HepG2 (cell line): ENCODE results near the gene SEMA3F. TPM values are rescaled to one million over a fixed set of nuclear protein-coding genes. Genes with fewer than 3 reads are reported as not detected.
A peak's percentile ranks its signal among the peaks of the same experiment; 100 is the strongest.

Experiments
- FOXK2 ChIP-seq: fragments of 450-650 bp; IDR thresholded peaks from 2 replicates; pipeline ENCODE4 v1.6.1; 2016
- GZF1 ChIP-seq: sonication (generic); formaldehyde crosslinking; IDR thresholded peaks from 2 replicates; pipeline ENCODE4 v1.5.1; 2020; ENCODE audit warnings: mild to moderate bottlenecking, missing genetic modification reagents
- KDM5B ChIP-seq: sonication (generic); formaldehyde crosslinking; IDR thresholded peaks from 2 replicates; pipeline ENCODE4 v1.4.0; 2020; ENCODE audit warnings: missing genetic modification reagents, mild to moderate bottlenecking, borderline replicate concordance
- KMT2A ChIP-seq: sonication (generic); formaldehyde crosslinking; IDR thresholded peaks from 2 replicates; pipeline ENCODE4 v1.4.0; 2020; ENCODE audit warnings: missing genetic modification reagents
- MLLT10 ChIP-seq: sonication (generic); formaldehyde crosslinking; IDR thresholded peaks from 2 replicates; pipeline ENCODE4 v1.4.0; 2020; ENCODE audit warnings: missing genetic modification reagents
- NR3C1 ChIP-seq: sonication (generic); formaldehyde crosslinking; IDR thresholded peaks from 2 replicates; pipeline ENCODE4 v1.4.0; 2020; ENCODE audit warnings: missing genetic modification reagents
- RBFOX2 ChIP-seq: fragments of 200-400 bp; formaldehyde crosslinking; IDR thresholded peaks from 2 replicates; pipeline ENCODE4 v1.6.1; 2017; ENCODE audit warnings: low read depth, mild to moderate bottlenecking, low read length
- SP4 ChIP-seq: sonication (generic); formaldehyde crosslinking; IDR thresholded peaks from 2 replicates; pipeline ENCODE4 v1.8.1; 2023; ENCODE audit warnings: mild to moderate bottlenecking, missing genetic modification reagents
- ZFP37 ChIP-seq: sonication (generic); formaldehyde crosslinking; IDR thresholded peaks from 2 replicates; pipeline ENCODE4 v1.4.0; 2020; ENCODE audit warnings: missing genetic modification reagents, borderline replicate concordance
- ZFP62 ChIP-seq: sonication (generic); formaldehyde crosslinking; IDR thresholded peaks from 2 replicates; pipeline ENCODE4 v1.4.0; 2020; ENCODE audit warnings: missing genetic modification reagents
- ZNF24 ChIP-seq: fragments of 450-650 bp; IDR thresholded peaks from 2 replicates; pipeline ENCODE4 v1.6.1; 2017; ENCODE audit warnings: antibody characterized with exemption, mild to moderate bottlenecking
- ZNF263 ChIP-seq: sonication (generic); formaldehyde crosslinking; IDR thresholded peaks from 2 replicates; pipeline ENCODE4 v1.4.0; 2020; ENCODE audit warnings: missing genetic modification reagents
- ZNF30 ChIP-seq: sonication (generic); formaldehyde crosslinking; IDR thresholded peaks from 2 replicates; pipeline ENCODE4 v1.5.0; 2020; ENCODE audit warnings: mild to moderate bottlenecking, missing genetic modification reagents
- ZNF331 ChIP-seq: sonication (generic); formaldehyde crosslinking; IDR thresholded peaks from 2 replicates; pipeline ENCODE4 v1.4.0; 2020; ENCODE audit warnings: missing genetic modification reagents
- ZNF335 ChIP-seq: sonication (generic); formaldehyde crosslinking; IDR thresholded peaks from 2 replicates; pipeline ENCODE4 v1.4.0; 2020; ENCODE audit warnings: missing genetic modification reagents
- ZNF343 ChIP-seq: sonication (generic); formaldehyde crosslinking; IDR thresholded peaks from 2 replicates; pipeline ENCODE4 v1.4.0; 2020; ENCODE audit warnings: mild to moderate bottlenecking, missing genetic modification reagents
- ZNF605 ChIP-seq: sonication (generic); formaldehyde crosslinking; IDR thresholded peaks from 2 replicates; pipeline ENCODE4 v1.8.0; 2022; ENCODE audit warnings: mild to moderate bottlenecking, missing genetic modification reagents
- ZNF614 ChIP-seq: IDR thresholded peaks from 2 replicates; pipeline ENCODE4 v1.6.1; 2018; ENCODE audit warnings: missing biosample characterization, missing genetic modification reagents, inconsistent platforms, borderline replicate concordance
- ZNF816 ChIP-seq: sonication (generic); formaldehyde crosslinking; IDR thresholded peaks from 2 replicates; pipeline ENCODE4 v1.8.0; 2022; ENCODE audit warnings: missing genetic modification reagents, mild to moderate bottlenecking, borderline replicate concordance
- polyA plus RNA-seq, 8 experiments: library from polyadenylated mRNA; depleted of rRNA in 3 of 8; stranded (reverse) in 7 of 8; unstranded in 1 of 8; fragments of >200 nt; fragmentation: Illumina TruSeq in 4 of 8; extraction: Trizol in 4 of 8; gene quantifications; 2 replicates each; pipeline versions ENCODE4 v1.2.1 to v1.2.3, GENCODE V29; 2011 to 2016; ENCODE audit warnings: low read depth in 4 of 8, missing spikeins in 1 of 8, mixed read lengths in 1 of 8; ENCODE audit not compliant: insufficient read depth in 1 of 8
- total RNA-seq, 5 experiments: library from RNA; depleted of rRNA; stranded (reverse); fragments of >200 nt; fragmentation: Illumina TruSeq; extraction: Trizol; gene quantifications; 2 replicates each; pipeline ENCODE4 v1.2.3, GENCODE V29; 2016; ENCODE audit warnings: low read depth in 1 of 5
- TF ChIP-seq, protein P1 (sequence below): IDR thresholded peaks from 2 replicates; pipeline ENCODE4 v1.6.1; 2016; ENCODE audit warnings: mild to moderate bottlenecking, missing biosample characterization, missing genetic modification reagents
- TF ChIP-seq, protein P2 (sequence below): sonication (generic); formaldehyde crosslinking; IDR thresholded peaks from 2 replicates; pipeline ENCODE4; 2020; ENCODE audit warnings: missing genetic modification reagents, mild to moderate bottlenecking, borderline replicate concordance
- TF ChIP-seq, protein P3 (sequence below): sonication (generic); formaldehyde crosslinking; IDR thresholded peaks from 2 replicates; pipeline ENCODE4 v1.4.0; 2020; ENCODE audit warnings: missing genetic modification reagents, borderline replicate concordance
- TF ChIP-seq, protein P4 (sequence below): sonication (generic); formaldehyde crosslinking; IDR thresholded peaks from 2 replicates; pipeline ENCODE4 v1.5.1; 2020; ENCODE audit warnings: missing genetic modification reagents, mild to moderate bottlenecking, borderline replicate concordance

SEMA3F gene
- total and polyA plus RNA-seq, 2 of the 13 experiments (the other 11 are each of a cell fraction or from before 2014, with no cell fraction given) = 7.6 to 17.2 TPM

DNA sequence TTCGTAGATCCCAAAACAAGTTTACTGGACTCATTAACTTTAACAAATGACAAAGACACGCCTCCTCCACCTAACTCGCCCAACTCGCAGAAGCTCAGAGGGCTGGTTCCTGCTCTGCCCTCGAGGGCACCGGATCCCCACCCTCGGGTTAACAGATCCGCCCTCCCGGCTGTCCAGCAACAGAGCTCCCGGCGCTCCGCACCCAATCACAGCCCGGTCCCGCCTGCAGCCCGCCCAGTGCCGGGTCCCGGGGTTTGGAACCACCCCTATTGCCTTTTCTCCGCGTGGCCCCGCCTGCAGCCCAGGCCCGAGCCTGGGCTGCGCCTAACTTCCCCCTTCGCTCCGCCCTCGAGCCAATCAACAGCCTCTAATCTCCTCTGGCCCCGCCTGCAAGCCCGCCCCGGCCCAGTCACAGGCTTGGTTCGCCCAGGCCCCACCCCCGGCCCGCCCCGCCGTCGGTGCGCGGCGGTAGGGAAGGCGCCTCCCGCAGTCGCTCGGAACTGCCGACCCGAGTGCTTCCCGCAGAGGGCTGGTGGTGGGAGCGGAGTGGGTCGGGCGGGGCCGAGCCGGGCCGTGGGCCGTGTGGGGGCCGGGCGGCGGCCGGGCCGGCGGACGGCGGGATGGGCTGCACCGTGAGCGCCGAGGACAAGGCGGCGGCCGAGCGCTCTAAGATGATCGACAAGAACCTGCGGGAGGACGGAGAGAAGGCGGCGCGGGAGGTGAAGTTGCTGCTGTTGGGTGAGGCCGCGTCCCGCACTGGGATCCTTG, 80.8 kb downstream of the SEMA3F start, which contains the start of gene GNAI2 (continued):
- TF ChIP-seq, protein P1, sequence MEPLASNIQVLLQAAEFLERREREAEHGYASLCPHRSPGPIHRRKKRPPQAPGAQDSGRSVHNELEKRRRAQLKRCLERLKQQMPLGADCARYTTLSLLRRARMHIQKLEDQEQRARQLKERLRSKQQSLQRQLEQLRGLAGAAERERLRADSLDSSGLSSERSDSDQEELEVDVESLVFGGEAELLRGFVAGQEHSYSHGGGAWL (CRISPR knock-in tag) = no peak
- TF ChIP-seq ZNF331 (CRISPR knock-in tag) (no peak), ZNF24 (no peak), ZNF614 (CRISPR knock-in tag) (0 out of 2 replicates have a peak, but pooled peaks have one; percentile 9), ZNF605 (CRISPR knock-in tag) (peak; percentile 70), ZNF343 (CRISPR knock-in tag) (no peak), KDM5B (CRISPR knock-in tag) (no peak; the same call in 1 of the 2 replicates), GZF1 (no peak), FOXK2 (peak; percentile 68; the same call in 1 of the 2 replicates), ZNF816 (CRISPR knock-in tag) (peak; percentile 55; the same call in 1 of the 2 replicates), KMT2A (CRISPR knock-in tag) (no peak), NR3C1 (CRISPR knock-in tag) (no peak), ZNF263 (CRISPR knock-in tag) (peak; percentile 90), SP4 (peak; percentile 97), RBFOX2 (peak; percentile 86), ZFP62 (no peak), ZNF335 (CRISPR knock-in tag) (no peak), ZFP37 (CRISPR knock-in tag) (no peak), MLLT10 (CRISPR knock-in tag) (no peak), ZNF30 (CRISPR knock-in tag) (no peak)
- TF ChIP-seq, protein P2, sequence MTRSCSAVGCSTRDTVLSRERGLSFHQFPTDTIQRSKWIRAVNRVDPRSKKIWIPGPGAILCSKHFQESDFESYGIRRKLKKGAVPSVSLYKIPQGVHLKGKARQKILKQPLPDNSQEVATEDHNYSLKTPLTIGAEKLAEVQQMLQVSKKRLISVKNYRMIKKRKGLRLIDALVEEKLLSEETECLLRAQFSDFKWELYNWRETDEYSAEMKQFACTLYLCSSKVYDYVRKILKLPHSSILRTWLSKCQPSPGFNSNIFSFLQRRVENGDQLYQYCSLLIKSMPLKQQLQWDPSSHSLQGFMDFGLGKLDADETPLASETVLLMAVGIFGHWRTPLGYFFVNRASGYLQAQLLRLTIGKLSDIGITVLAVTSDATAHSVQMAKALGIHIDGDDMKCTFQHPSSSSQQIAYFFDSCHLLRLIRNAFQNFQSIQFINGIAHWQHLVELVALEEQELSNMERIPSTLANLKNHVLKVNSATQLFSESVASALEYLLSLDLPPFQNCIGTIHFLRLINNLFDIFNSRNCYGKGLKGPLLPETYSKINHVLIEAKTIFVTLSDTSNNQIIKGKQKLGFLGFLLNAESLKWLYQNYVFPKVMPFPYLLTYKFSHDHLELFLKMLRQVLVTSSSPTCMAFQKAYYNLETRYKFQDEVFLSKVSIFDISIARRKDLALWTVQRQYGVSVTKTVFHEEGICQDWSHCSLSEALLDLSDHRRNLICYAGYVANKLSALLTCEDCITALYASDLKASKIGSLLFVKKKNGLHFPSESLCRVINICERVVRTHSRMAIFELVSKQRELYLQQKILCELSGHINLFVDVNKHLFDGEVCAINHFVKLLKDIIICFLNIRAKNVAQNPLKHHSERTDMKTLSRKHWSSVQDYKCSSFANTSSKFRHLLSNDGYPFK = no peak
- TF ChIP-seq, protein P3, sequence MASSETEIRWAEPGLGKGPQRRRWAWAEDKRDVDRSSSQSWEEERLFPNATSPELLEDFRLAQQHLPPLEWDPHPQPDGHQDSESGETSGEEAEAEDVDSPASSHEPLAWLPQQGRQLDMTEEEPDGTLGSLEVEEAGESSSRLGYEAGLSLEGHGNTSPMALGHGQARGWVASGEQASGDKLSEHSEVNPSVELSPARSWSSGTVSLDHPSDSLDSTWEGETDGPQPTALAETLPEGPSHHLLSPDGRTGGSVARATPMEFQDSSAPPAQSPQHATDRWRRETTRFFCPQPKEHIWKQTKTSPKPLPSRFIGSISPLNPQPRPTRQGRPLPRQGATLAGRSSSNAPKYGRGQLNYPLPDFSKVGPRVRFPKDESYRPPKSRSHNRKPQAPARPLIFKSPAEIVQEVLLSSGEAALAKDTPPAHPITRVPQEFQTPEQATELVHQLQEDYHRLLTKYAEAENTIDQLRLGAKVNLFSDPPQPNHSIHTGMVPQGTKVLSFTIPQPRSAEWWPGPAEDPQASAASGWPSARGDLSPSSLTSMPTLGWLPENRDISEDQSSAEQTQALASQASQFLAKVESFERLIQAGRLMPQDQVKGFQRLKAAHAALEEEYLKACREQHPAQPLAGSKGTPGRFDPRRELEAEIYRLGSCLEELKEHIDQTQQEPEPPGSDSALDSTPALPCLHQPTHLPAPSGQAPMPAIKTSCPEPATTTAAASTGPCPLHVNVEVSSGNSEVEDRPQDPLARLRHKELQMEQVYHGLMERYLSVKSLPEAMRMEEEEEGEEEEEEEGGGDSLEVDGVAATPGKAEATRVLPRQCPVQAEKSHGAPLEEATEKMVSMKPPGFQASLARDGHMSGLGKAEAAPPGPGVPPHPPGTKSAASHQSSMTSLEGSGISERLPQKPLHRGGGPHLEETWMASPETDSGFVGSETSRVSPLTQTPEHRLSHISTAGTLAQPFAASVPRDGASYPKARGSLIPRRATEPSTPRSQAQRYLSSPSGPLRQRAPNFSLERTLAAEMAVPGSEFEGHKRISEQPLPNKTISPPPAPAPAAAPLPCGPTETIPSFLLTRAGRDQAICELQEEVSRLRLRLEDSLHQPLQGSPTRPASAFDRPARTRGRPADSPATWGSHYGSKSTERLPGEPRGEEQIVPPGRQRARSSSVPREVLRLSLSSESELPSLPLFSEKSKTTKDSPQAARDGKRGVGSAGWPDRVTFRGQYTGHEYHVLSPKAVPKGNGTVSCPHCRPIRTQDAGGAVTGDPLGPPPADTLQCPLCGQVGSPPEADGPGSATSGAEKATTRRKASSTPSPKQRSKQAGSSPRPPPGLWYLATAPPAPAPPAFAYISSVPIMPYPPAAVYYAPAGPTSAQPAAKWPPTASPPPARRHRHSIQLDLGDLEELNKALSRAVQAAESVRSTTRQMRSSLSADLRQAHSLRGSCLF (CRISPR knock-in tag) = no peak
- TF ChIP-seq, protein P4, sequence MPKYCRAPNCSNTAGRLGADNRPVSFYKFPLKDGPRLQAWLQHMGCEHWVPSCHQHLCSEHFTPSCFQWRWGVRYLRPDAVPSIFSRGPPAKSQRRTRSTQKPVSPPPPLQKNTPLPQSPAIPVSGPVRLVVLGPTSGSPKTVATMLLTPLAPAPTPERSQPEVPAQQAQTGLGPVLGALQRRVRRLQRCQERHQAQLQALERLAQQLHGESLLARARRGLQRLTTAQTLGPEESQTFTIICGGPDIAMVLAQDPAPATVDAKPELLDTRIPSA (CRISPR knock-in tag) = no peak
